ENCODE results near the gene ABCB9.

The ABCB9 gene

GRCh38 chr12:122984612-122985337, 18.5 kb upstream of the ABCB9 start:
- H3K4me3 ChIP-seq (ENCODE audit: low read length), result no peak overlapping the region
- no peak for DNase-seq (ENCODE audit: low read depth, low spot score)

DNA sequence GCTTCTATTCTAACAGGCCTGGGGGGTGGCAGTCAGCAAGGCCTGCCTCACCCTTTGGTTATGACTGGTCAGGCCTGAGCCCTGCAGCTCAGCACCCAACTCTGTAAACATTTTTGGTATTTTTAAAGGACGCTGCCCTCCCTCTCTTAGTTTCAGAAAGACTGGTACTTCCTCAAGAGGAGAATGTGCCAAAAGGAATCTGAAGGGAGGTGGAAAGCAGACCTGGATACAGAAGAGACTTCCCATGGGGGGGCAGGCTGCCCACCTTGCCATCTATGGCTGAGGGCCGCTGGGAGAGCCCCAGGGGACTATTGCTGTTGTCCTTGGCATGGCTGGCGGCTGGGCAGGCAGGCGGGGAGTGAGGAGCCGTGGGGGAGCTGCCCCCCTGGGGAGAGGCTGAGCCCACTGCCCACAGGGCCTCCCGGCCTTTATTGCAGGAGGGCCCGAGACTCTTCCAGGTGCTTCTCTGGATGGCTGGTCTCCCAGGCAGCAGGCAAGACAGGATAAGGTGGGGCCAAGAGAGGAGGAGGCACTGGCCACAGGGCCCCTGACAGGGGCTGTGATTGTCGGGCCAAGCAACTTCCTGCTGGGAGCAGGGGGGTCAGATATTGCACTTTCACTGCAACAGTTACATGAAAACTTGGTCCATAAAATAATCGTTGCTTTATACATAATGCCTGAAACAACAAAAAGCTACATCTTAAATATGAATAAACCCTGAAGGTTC, 17.7 kb upstream of the ABCB9 start:
- H3K4me3 ChIP-seq (ENCODE audit: low read length), result no peak overlapping the region
- no peak for DNase-seq (ENCODE audit: low read depth, low spot score)

- no peak overlapping the region for H3K4me3 ChIP-seq (ENCODE audit: low read length)
- no peak for DNase-seq (ENCODE audit: low read depth, low spot score)
Observed at GRCh38 chr12:122982963-122983788, 16.9 kb upstream of the ABCB9 start.

- no peak overlapping the region for H3K4me3 ChIP-seq (ENCODE audit: low read length)
- DNase-seq (ENCODE audit: low read depth, low spot score), result no peak
Observed at GRCh38 chr12:122982477-122982815, 16.2 kb upstream of the ABCB9 start.

DNA sequence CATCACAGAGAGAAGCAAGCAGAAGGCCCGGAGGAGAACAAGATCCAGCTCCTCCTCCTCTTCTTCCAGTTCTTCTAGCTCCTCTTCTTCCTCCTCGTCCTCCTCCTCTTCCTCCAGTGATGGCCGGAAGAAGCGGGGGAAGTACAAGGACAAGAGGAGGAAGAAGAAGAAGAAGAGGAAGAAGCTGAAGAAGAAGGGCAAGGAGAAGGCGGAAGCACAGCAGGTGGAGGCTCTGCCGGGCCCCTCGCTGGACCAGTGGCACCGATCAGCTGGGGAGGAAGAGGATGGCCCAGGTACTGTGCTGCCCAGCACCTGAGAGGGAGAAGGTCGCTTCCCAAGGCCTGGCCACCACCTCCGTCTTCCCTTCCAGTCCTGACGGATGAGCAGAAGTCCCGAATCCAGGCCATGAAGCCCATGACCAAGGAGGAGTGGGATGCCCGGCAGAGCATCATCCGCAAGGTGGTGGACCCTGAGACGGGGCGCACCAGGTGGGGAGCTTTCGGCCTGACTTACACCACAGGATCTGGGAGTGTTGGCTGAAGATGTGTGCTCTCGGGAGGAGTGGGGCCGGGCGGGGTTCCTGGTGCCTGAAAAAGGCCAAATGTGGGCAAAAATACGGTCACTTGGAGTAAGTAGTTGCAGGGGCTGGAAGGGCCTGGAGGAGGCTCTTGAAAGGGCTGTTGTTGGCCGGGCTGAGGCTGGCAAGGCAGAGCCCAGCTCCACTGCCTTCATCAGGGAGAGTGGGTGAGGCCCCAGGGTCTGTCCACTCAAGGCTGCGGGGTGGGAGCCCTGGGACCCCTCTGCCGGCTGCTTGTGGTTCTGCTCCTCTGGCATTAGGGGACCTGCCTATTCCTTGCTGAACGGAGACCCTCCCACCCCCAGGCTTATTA, 15.6 kb upstream of the ABCB9 start:
- H3K4me3 ChIP-seq (ENCODE audit: low read length), result peak overlapping the region; percentile 83

GRCh38 chr12:122981036-122981471, 14.8 kb upstream of the ABCB9 start:
- no peak for DNase-seq (ENCODE audit: low read depth, low spot score)
- peak overlapping the region; percentile 83 for H3K4me3 ChIP-seq (ENCODE audit: low read length)

More for the DNA sequence above, 15.6 kb upstream of the ABCB9 start:
- DNase-seq (ENCODE audit: low read depth, low spot score), result no peak

GRCh38 chr12:122980183-122981035, 14.1 kb upstream of the ABCB9 start, which contains the start of gene ARL6IP4:
Gene ARL6IP4, plus strand, starts transcription at chr12:122980681. Its CDS starts 459 bp downstream, at chr12:122981140.
- DNase-seq (ENCODE audit: low read depth, low spot score), result peak; percentile 36
- H3K4me3 ChIP-seq (ENCODE audit: low read length), result peak within 1 kb of the TSS; percentile 83

- H3K4me3 ChIP-seq (ENCODE audit: low read length), result peak overlapping the region; percentile 83
- DNase-seq (ENCODE audit: low read depth, low spot score), result no peak
Observed at GRCh38 chr12:122979908-122980182, 13.6 kb upstream of the ABCB9 start.

DNA sequence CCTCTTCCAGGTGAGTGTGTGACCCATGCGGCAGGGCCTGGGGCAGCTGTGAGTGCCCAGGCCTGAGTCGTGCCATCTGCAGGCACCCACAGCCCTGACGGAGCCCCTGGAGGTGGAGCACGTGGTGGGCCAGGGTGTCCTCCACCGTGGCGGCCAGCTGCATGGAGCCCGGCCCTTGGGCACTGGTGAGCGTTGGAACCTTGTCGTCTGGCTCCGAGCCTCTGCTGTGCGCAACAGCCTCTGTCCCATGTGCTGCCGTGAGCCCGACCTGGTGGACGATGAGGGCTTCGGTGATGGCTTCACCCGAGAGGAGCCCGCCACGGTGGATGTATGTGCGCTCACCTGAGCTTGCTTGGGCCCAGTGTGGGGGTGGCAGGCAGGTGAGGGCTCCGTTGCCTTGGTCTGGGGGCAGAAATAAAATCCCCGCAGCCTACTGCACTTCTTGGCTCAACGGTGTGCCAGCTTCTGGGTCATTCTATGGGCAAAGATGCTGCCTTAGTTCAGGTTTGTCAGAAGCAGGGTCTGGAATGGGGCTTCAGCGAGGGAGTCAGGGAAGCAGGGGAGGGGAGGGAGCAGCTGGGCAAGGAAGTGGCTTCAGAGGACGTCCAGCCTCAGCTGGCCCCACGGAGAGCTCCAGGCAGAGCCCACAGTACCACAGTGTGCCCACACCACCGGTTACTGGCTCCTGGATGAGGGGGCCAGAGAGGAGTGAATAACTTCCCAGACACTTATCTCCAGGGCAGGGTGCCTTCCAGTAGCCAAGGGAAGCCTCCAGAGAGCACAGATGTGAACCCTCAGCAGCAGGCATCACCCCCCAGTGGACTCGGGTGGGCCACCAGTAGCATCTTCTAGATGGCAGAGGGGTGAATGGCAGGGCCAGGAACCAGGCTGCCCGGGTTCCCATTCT, 13.0 kb upstream of the ABCB9 start:
- DNase-seq (ENCODE audit: low read depth, low spot score), result no peak
- peak overlapping the region; percentile 83 for H3K4me3 ChIP-seq (ENCODE audit: low read length)

GRCh38 chr12:122978507-122978955, 12.3 kb upstream of the ABCB9 start:
- no peak for DNase-seq (ENCODE audit: low read depth, low spot score)
- H3K4me3 ChIP-seq (ENCODE audit: low read length), result no peak overlapping the region

GRCh38 chr12:122977655-122978392, 11.6 kb upstream of the ABCB9 start:
- no peak for DNase-seq (ENCODE audit: low read depth, low spot score)
- H3K4me3 ChIP-seq (ENCODE audit: low read length), result no peak overlapping the region

DNA sequence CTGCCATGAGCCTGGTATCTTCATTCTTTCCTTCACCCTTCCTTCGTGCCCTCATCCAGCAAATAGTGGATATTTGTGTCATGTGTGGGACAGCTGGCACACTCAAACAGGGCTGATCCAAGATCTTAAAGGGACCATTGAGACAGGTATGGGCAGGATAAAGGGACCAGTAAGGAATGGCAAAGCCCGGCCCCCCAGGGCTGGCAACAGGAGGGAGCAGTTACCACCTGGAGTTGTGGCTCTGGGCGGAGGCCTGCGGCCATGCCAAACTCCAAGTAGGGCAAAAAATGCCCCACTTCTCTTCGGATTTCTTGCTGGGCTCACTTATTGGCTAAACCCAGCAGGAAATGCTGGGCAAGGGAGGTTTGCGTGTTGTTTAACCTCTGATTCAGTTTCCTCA, 10.9 kb upstream of the ABCB9 start:
- no peak overlapping the region for H3K4me3 ChIP-seq (ENCODE audit: low read length)
- no peak for DNase-seq (ENCODE audit: low read depth, low spot score)

- DNase-seq (ENCODE audit: low read depth, low spot score), result no peak
- no peak overlapping the region; the same call in 1 of the 2 replicates for H3K4me3 ChIP-seq (ENCODE audit: low read length)
Observed at GRCh38 chr12:122976648-122976975, 10.3 kb upstream of the ABCB9 start.

GRCh38 chr12:122975790-122976647, 9.8 kb upstream of the ABCB9 start:
- peak overlapping the region; percentile 95 for H3K4me3 ChIP-seq (ENCODE audit: low read length)
- DNase-seq (ENCODE audit: low read depth, low spot score), result no peak

DNA sequence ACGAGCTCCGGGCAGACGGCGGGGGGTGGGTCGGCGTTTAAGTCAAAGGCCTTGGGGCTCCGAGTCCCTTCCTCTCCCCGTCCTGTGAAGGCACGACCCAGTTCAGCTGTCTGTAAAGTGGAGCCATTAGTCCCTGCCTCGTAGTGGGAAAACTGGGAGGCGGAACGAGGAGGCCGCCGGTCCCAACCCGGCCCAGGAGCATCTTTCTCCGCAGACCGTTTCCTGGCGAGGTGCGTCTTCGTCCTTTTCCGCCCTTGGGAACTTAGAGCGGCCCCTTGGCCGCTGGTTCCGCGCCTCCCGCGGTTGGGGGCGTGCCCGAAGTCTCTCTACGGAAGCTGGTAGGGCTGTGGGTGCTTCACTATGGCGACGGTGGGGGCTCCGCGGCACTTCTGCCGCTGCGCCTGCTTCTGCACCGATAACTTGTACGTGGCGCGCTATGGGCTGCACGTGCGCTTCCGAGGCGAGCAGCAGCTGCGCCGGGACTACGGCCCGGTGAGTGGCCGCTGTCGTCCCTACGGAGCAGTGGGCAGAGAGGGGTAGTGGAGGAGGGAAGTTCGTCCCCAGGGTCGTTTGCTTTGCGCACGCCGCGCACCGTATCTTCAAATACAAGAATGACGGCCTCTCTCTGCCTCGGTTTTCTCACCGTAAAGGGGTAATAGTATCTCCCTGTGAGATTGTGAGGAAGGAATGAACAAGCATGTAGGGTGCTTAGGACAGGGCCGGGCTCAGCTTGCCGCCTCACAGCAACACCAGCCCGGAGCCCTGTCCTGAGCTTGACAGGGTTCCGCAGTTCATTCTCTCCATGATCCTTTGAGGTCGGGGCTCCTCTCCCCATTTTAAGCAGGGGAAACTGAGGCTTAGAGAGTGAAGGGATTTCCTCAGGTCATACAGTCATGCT, 8.9 kb upstream of the ABCB9 start, which contains the start of gene OGFOD2:
OGFOD2 (plus strand) TSS at position 353 of the 898 bp plus-strand sequence; CDS start at position 361, 8 bp downstream.
- H3K4me3 ChIP-seq (ENCODE audit: low read length), result peak within 1 kb of the TSS; percentile 95
- DNase-seq (ENCODE audit: low read depth, low spot score), result peak; percentile 90

All from Jurkat, Clone E6-1 (cell line).